GM12878 (cell line): ENCODE data around the gene NSMCE1. TPM values are rescaled to one million over a fixed set of nuclear protein-coding genes. Genes with fewer than 3 reads are reported as not detected.

Experiments
- BHLHE40 ChIP-seq, 2 experiments: fragments of 450-650 bp in 1 of 2; IDR thresholded peaks; 2 replicates each; pipeline ENCODE4 v1.6.1; 2011 to 2017; ENCODE audit warnings: low read depth in 2 of 2, borderline replicate concordance in 1 of 2, improper control_type of control experiment in 1 of 2, low read length in 1 of 2, mild to moderate bottlenecking in 1 of 2
- CTCF ChIP-seq, 3 experiments: IDR thresholded peaks in 2 of 3; conservative IDR thresholded peaks in 1 of 3; 2 replicates each; pipeline ENCODE4 v1.5.1; 2011; ENCODE audit warnings: low read depth in 3 of 3, low read length in 3 of 3, mild to moderate bottlenecking in 3 of 3, control low read depth in 2 of 3, moderate library complexity in 2 of 3, inconsistent platforms in 1 of 3, mixed read lengths in 1 of 3; ENCODE audit not compliant: control insufficient read depth in 2 of 3, insufficient read depth in 1 of 3; ENCODE audit errors: extremely low read depth in 1 of 3
- EED ChIP-seq: sonication (generic); IDR thresholded peaks from 2 replicates; pipeline ENCODE4 v1.6.1; 2016; ENCODE audit warnings: antibody characterized with exemption, low read depth
- IKZF2 ChIP-seq, 2 experiments: fragments of 450-650 bp; IDR thresholded peaks; 2 replicates each; pipeline ENCODE4 v1.6.1; 2017; ENCODE audit warnings: mild to moderate bottlenecking in 2 of 2, moderate library complexity in 2 of 2
- KAT2A ChIP-seq: conservative IDR thresholded peaks from 2 replicates; pipeline ENCODE4 v1.6.1; 2011; ENCODE audit warnings: low read depth, low read length; ENCODE audit not compliant: control insufficient read depth
- MTA2 ChIP-seq: fragments of 450-650 bp; IDR thresholded peaks from 2 replicates; pipeline ENCODE4 v1.6.1; 2016; ENCODE audit warnings: low read depth, mild to moderate bottlenecking, moderate library complexity
- MYC ChIP-seq: IDR thresholded peaks from 2 replicates; pipeline ENCODE4 v1.6.1; 2011; ENCODE audit warnings: mild to moderate bottlenecking, low read length, moderate library complexity, inconsistent platforms; ENCODE audit not compliant: insufficient read depth, insufficient replicate concordance, insufficient read length, severe bottlenecking
- PAX5 ChIP-seq: IDR thresholded peaks from 2 replicates; pipeline ENCODE4 v1.6.1; 2011; ENCODE audit warnings: low read depth, low read length, borderline replicate concordance
- STAT3 ChIP-seq: IDR thresholded peaks from 2 replicates; pipeline ENCODE4 v1.6.1; 2011; ENCODE audit warnings: low read depth, low read length, improper control_type of control experiment
- ZNF217 ChIP-seq: fragments of 450-650 bp; IDR thresholded peaks from 2 replicates; pipeline ENCODE4 v1.6.1; 2017; ENCODE audit warnings: antibody characterized with exemption, mild to moderate bottlenecking
- polyA plus RNA-seq, 11 experiments: library from polyadenylated mRNA; depleted of rRNA in 4 of 11; unstranded in 6 of 11; stranded (reverse) in 5 of 11; fragments of >200 nt; fragmentation: Nextera tagmentation in 4 of 11; fragmentation: Illumina TruSeq in 1 of 11; extraction: Ambion mirVana in 4 of 11; extraction: Trizol in 1 of 11; gene quantifications; 1 replicate in 1 of 11; 2 replicates in 10 of 11; pipeline versions ENCODE4 v1.2.1 to v1.2.3, GENCODE V29; 2011 to 2016; ENCODE audit warnings: inconsistent platforms in 2 of 11, missing spikeins in 2 of 11, low read depth in 1 of 11
- total RNA-seq, 4 experiments: library from RNA; depleted of rRNA in 3 of 4; stranded (reverse); fragments of >200 nt in 3 of 4; fragmentation: Illumina TruSeq in 1 of 4; extraction: Trizol in 1 of 4; gene quantifications; 2 replicates each; pipeline versions ENCODE4 v1.2.1 to v1.2.3, GENCODE V29; 2013 to 2021

Gene NSMCE1
- total and polyA plus RNA-seq, 10 of the 15 experiments (the other 5 are each of a cell fraction or from before 2014, with no cell fraction given), result 54.0 to 214 (median 71.4) TPM

- TF ChIP-seq ZNF217 (0 out of 2 replicates have a peak, but pooled peaks have one; percentile 30), MTA2 (peak; percentile 32; the same call in 1 of the 2 replicates), BHLHE40 (IDR thresholded peaks at IDR 0.05; ENCODE audit: borderline replicate concordance in 1 of 2, low read depth in 2 of 2, low read length in 1 of 2) (peak in 1 of 2 experiments; percentile 56; a peak in 1 of 4 replicates), PAX5 (no peak), KAT2A (no peak), CTCF (IDR thresholded peaks at IDR 0.05 in 2 of 3, conservative IDR thresholded peaks at IDR 0.05 in 1 of 3; ENCODE audit: control insufficient read depth in 2 of 3, extremely low read depth in 1 of 3, insufficient read depth in 1 of 3, low read depth in 3 of 3, low read length in 3 of 3) (no peak), EED (0 out of 2 replicates have a peak, but pooled peaks have one; percentile 31), STAT3 (no peak), MYC (no peak), IKZF2 (IDR thresholded peaks at IDR 0.05) (peak in 1 of 2 experiments; percentile 21; a peak in 1 of 4 replicates)
These were observed 1.4 kb downstream of the NSMCE1 start (continued) for GRCh38 chr16:27267037-27267677.
